ENCODE results near the gene OR4C46.
"Not testable (repeated sequence)": the region's sequence is repeated elsewhere in the genome, so short reads cannot be mapped to it uniquely, and the experiment has no call there.

OR4C46 gene

DNA sequence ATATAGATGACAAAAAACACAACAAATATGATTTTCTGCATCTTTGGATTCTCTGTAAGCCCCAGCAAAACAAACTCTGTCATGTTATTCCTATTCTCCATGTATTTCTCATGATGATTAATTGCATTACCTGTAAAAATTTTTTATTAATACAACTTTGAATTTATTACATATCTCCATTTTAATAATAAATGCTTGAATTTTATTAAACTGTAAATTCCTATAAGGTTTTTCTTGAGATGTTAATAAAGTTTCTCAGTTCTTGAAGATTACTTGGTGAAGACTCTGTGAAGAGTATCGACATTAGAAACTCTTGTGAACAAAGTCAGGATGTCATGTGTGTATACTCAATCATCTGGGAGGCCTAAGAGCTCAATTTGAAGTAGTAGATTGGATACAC is at the start of gene OR4C46:
OR4C46 (minus strand) TSS at position 101 of the 400 bp plus-strand sequence; CDS start at position 101, 0 bp downstream.
- no peak within 1 kb of the TSS for H3K4me3 ChIP-seq (ENCODE audit: low read length)
- DNase-seq (ENCODE audit: low read depth): no peak
- no peak for TF ChIP-seq CTCF (conservative IDR thresholded peaks at IDR 0.05; ENCODE audit: low read depth, low read length)

DNA sequence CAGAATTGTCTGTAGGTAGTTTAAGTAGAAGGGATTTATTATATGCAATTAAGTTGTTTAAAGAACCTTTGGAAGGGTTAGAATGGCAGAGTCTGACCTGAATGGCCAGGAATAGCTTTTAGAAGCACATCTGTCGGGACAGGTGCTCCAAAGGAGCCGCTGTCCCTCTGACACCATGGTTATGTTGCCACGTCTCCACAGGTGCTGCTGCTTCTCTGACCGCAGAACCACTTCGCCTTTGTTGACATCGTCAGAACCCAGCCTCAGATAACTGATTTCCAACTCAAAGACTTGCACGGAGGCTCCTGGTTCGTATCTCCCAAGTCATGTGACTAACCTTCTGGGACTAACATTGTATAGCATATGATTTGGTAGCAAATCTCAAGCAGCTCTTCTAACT is 41.8 kb upstream of the OR4C46 start:
- DNase-seq (ENCODE audit: low read depth): not testable (repeated sequence)

DNA sequence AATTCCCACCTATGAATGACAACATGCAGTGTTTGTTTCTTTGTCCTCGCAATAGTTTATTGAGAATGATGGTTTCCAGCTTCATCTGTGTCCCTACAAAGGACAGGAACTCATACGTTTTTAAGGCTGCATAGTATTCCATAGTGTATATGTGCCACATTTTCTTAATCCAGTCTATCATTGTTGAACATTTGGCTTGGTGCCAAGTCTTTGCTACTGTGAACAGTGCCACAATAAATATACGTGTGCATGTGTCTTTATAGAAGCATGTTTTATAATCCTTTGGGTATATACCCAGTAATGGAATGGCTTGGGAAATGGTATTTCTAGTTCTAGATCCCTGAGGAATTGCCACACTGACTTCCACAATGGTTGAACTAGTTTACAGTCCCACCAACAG is 42.4 kb downstream of the OR4C46 start:
- H3K4me3 ChIP-seq (ENCODE audit: low read length); DNase-seq (ENCODE audit: low read depth): not testable (repeated sequence)

More for the DNA sequence above, 41.8 kb upstream of the OR4C46 start:
- H3K4me3 ChIP-seq (ENCODE audit: low read length): not testable (repeated sequence)

DNA sequence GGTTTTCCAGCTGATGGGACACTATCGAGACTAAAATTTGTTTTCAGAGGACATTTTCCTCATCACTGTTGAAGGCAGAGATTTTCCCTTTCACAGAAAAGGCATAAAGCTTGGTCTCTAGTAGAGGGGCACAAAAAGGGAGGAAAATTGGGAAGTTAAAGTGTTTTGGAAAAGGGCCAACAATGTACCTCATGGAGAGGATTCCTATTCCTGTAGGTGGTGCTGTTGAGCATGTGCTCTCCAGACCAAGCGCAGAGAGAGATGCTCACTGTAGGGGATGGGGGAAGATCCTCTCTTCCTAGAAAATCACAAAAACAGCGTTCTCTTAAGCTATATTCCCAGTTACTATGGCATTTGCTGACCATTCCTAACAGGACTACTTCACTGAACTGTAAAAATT is 44.9 kb downstream of the OR4C46 start:
- TF ChIP-seq CTCF (conservative IDR thresholded peaks at IDR 0.05; ENCODE audit: low read depth, low read length): no peak
- DNase-seq (ENCODE audit: low read depth): no peak

GRCh38 chr11:54558407-54558806 is 45.4 kb downstream of the OR4C46 start:
- DNase-seq (ENCODE audit: low read depth): no peak
- H3K4me3 ChIP-seq (ENCODE audit: low read length): no peak overlapping the region
- no peak for TF ChIP-seq CTCF (conservative IDR thresholded peaks at IDR 0.05; ENCODE audit: low read depth, low read length)

More for the DNA sequence above, 44.9 kb downstream of the OR4C46 start:
- no peak overlapping the region for H3K4me3 ChIP-seq (ENCODE audit: low read length)

Data from retinal pigment epithelial cell (primary cell).